ENCODE data around the gene RGS6. TPM values are rescaled to one million over a fixed set of nuclear protein-coding genes. Genes with fewer than 3 reads are reported as not detected.

Gene RGS6
- total and polyA plus RNA-seq, 2 of the 4 experiments (the other 2 are of a cell fraction), result not detected

- Histone ChIP-seq H3K56ac (ENCODE audit: extremely low read depth, insufficient read depth, low read length) (no peak overlapping the region), H3K18ac (ENCODE audit: low read depth, low read length) (no peak overlapping the region), H2BK15ac (ENCODE audit: low read depth, low read length) (no peak overlapping the region), H3K27ac (ENCODE audit: insufficient read depth, low read length) (no peak overlapping the region), H3K14ac (replicated peaks; ENCODE audit: low read depth, low read length) (no peak overlapping the region), H4K8ac (ENCODE audit: low read depth in 2 of 2, low read length in 2 of 2) (no peak overlapping the region), H3K4me3 (ENCODE audit: insufficient read depth, low read depth, low read length) (no peak overlapping the region), H4K91ac (ENCODE audit: insufficient read depth, low read depth, low read length) (no peak overlapping the region), H2BK120ac (ENCODE audit: low read depth, low read length) (no peak overlapping the region), H2BK20ac (ENCODE audit: low read depth, low read length) (no peak overlapping the region), H4K5ac (ENCODE audit: low read depth, low read length) (no peak overlapping the region), H2AFZ (replicated peaks; ENCODE audit: low read length, poor library complexity) (no peak overlapping the region), H3K4me1 (ENCODE audit: control insufficient read depth, insufficient read depth, low read length) (no peaks in the 10 kb centered on the region), H2BK5ac (ENCODE audit: low read depth, low read length, poor library complexity, severe bottlenecking) (no peak overlapping the region), H3K79me1 (ENCODE audit: low read depth in 1 of 2, low read length in 2 of 2) (no peaks in the 10 kb centered on the region), H3K9me3 (ENCODE audit: control insufficient read depth, insufficient read depth, low read length) (no peaks in the 10 kb centered on the region), H3K9ac (ENCODE audit: low read depth, low read length) (no peak overlapping the region), H3K23ac (ENCODE audit: low read depth, low read length) (no peak overlapping the region), H3K36me3 (ENCODE audit: control insufficient read depth, insufficient read depth, low read length) (no peaks in the 10 kb centered on the region), H2AK9ac (replicated peaks; ENCODE audit: low read depth, low read length, poor library complexity) (no peak overlapping the region), H3K27me3 (ENCODE audit: control insufficient read depth, insufficient read depth, low read length) (no peaks in the 10 kb centered on the region), H2AK5ac (ENCODE audit: low read depth, low read length) (no peak overlapping the region), H3K4me2 (ENCODE audit: low read depth, low read length) (no peak overlapping the region), H4K20me1 (ENCODE audit: insufficient read depth, low read length) (no peaks in the 10 kb centered on the region), H3K4ac (ENCODE audit: low read depth, low read length) (no peak overlapping the region), H3K9me1 (ENCODE audit: insufficient read depth, low read length) (no peaks in the 10 kb centered on the region)
- DNase-seq (no peak), ATAC-seq (ENCODE audit: low read depth) (no peak)
- ChIA-PET POLR2A (ENCODE audit: unreplicated experiment) (no interaction called here), CTCF (no interaction called here)
- intact Hi-C loops (cut with micrococcal nuclease), result no loop called here
- in situ Hi-C loops (cut with MboI; ENCODE audit: low sequenced_read_pairs), result no loop called here
- 35% methylated on average over 2 of the region's 5 CpGs; no CpG with 5 or more reads in 1 of the 2 experiments for WGBS, 2 experiments (ENCODE audit: extremely low coverage in 2 of 2, insufficient read length in 1 of 2)
- TF ChIP-seq SMC3 (IDR thresholded peaks at IDR 0.05; ENCODE audit: low read depth, low read length), result no peak
- TF ChIP-seq BHLHE40 (IDR thresholded peaks at IDR 0.05; ENCODE audit: low read depth, low read length), result no peak
- no peak for TF ChIP-seq USF2 (IDR thresholded peaks at IDR 0.05; ENCODE audit: low read depth, low read length)
- TF ChIP-seq CHD1 (IDR thresholded peaks at IDR 0.05; ENCODE audit: low read depth, low read length), result no peak
- no peak for TF ChIP-seq RAD21 (IDR thresholded peaks at IDR 0.05; ENCODE audit: low read length)
- TF ChIP-seq MAZ (IDR thresholded peaks at IDR 0.05; ENCODE audit: borderline replicate concordance, low read depth, low read length), result no peak
- no peak for TF ChIP-seq CTCF (conservative IDR thresholded peaks at IDR 0.05; ENCODE audit: low read depth, low read length)
- TF ChIP-seq MXI1 (IDR thresholded peaks at IDR 0.05; ENCODE audit: borderline replicate concordance, low read depth, low read length), result no peak
- TF ChIP-seq NFE2L2 (IDR thresholded peaks at IDR 0.05; ENCODE audit: low read depth, low read length), result no peak
- no peak for TF ChIP-seq RFX5 (IDR thresholded peaks at IDR 0.05; ENCODE audit: low read depth, low read length)
- TF ChIP-seq MAFK (IDR thresholded peaks at IDR 0.05; ENCODE audit: low read depth, low read length), result no peak
- no peak for TF ChIP-seq FOS (IDR thresholded peaks at IDR 0.05; ENCODE audit: low read depth, low read length)
- dilution Hi-C loops (cut with HindIII; ENCODE audit: low sequenced_read_pairs, unreplicated experiment), result no loop called here
- no TSS peak for BruUV-seq (replicated peaks)
Measured at GRCh38 chr14:71988476-71988875, 56.2 kb downstream of the RGS6 start.
